GM10266 (cell line): Measurements from ENCODE around the gene TNFRSF8.

ENCODE experiments used
- DNase-seq: peaks from one replicate; pipeline ENCODE4 v3.0.0; 2012; ENCODE audit errors: extremely low spot score
- TF ChIP-seq, protein P1 (sequence below): IDR thresholded peaks from 2 replicates; pipeline ENCODE4 v1.5.1; 2012; ENCODE audit warnings: mild to moderate bottlenecking, low read depth; ENCODE audit not compliant: control insufficient read depth, insufficient read depth; ENCODE audit errors: missing control alignments

The TNFRSF8 gene

DNA sequence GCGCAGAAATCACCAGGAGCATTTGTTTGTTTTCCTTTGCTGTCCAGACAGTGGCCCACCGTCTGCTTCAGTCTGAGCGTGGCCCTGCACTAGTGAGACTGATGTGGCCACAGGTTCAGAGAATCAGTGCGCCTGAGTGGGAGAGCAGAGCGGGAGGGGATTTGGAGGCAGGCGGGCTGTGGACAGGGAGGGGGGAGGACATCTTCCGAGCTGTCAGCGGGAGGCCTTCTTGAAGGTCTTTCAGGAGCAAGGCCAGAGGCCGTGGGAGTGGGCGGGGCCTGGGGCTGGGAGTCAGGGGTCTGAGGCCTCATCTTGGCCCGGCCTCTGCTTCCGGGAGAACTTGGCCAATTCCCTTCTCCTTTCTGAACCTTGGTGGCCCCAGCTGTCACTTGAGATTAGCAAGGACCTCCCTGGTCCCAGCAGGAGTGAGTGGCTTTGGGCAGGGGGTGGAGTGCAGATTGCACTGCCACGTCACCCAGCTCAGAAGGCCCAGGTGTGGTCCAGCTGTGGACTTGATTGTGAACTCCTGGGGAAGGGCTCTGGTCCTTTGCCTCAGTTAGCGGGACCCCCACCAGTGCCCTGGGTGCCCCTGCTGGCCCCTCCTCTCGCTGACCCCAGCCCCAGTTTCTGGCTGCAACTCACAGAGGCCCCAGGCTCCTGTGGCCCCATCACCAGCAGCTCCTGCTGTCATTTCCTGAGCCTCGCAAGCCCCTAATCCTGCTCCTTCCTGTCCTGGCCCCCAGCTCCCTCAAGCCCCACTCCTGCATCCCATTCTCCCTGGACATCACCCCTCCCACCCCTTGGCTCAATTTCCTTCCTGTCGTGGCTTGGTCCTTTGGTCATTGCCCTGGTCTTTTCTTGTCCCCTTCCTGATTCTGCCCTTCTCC lies 112.1 kb downstream of the TNFRSF8 start:
- TF ChIP-seq, protein P1, sequence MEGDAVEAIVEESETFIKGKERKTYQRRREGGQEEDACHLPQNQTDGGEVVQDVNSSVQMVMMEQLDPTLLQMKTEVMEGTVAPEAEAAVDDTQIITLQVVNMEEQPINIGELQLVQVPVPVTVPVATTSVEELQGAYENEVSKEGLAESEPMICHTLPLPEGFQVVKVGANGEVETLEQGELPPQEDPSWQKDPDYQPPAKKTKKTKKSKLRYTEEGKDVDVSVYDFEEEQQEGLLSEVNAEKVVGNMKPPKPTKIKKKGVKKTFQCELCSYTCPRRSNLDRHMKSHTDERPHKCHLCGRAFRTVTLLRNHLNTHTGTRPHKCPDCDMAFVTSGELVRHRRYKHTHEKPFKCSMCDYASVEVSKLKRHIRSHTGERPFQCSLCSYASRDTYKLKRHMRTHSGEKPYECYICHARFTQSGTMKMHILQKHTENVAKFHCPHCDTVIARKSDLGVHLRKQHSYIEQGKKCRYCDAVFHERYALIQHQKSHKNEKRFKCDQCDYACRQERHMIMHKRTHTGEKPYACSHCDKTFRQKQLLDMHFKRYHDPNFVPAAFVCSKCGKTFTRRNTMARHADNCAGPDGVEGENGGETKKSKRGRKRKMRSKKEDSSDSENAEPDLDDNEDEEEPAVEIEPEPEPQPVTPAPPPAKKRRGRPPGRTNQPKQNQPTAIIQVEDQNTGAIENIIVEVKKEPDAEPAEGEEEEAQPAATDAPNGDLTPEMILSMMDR = no peak
- DNase-seq = no peak

GRCh38 chr1:12176298-12177118 lies 113.4 kb downstream of the TNFRSF8 start:
- TF ChIP-seq, protein P1 = no peak
- no peak for DNase-seq

GRCh38 chr1:12177156-12177998 lies 114.3 kb downstream of the TNFRSF8 start:
- DNase-seq = no peak

DNA sequence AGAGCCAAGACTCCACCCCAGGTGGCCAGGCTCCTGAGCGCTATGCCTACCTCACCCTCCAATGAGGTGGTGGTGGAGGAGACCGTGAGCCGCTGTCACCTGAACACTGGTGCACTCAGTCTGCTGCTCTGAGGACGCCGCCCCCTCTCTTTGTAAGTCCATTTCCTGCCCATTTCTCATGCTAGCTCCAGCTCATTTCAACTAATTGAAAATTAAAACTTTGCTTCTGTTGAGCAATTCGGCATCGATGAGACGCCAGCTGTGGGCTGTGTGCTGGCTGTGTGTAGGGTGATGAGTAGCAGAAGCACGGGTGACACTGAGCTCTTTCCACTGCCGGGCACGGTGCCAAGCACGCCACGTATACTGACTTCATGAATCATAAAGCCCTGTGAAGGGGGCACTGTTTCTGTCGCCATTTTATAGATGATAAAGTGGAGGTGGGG lies 114.9 kb downstream of the TNFRSF8 start:
- TF ChIP-seq, protein P1 = no peak
- no peak for DNase-seq

More at GRCh38 chr1:12177156-12177998, 114.3 kb downstream of the TNFRSF8 start:
- TF ChIP-seq, protein P1 = no peak

DNA sequence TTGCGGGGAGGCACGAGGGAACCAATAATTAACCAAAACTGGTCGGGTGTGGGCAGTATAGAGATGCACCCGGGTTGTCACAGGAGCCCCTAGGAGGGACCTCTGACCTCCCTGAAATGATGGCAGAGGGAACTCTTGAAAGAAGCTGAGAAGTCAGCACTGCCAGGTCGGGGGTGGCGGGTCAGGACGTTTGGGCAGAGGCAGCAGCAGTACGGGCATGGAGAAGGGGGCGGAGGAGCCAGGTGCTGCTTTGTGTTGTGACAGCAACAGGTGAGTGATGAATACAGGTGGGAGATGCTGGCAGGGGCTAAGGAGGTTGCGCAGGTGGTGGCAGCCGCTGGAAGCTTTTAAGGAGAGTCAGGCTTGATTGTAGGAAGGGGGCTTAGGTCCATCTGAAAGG lies 115.4 kb downstream of the TNFRSF8 start:
- no peak for DNase-seq
- TF ChIP-seq, protein P1 = no peak

DNA sequence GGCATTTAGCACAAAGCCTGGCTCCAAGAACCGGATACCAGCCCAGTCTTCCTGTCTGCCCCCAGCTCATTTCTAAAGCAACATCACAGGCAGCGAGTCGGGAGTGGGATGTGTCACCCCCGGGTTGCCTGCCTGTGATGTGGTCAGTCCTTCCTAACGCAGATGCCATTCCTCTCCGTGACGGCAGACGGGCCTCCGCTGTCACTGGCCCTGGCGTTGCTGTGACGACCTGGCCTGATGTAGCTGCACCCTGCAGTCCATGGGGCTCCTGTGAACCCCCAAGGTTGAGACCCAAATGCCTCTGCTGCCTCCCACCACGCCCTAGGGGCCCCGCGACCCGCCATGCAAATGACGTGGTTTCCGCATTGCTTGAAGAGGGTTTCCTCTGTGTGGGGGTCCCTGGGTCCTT lies 116.0 kb downstream of the TNFRSF8 start:
- TF ChIP-seq, protein P1 = no peak
- no peak for DNase-seq
